HepG2 (cell line): ENCODE results near the gene TRIO. TPM values are rescaled to one million over a fixed set of nuclear protein-coding genes. Genes with fewer than 3 reads are reported as not detected.

Experiments
- ATAC-seq: fragments of 200-7000 bp; cut with Tn5 transposase; 3 replicates; pipeline ENCODE4 v1.9.1; 2020; ENCODE audit warnings: mild to moderate bottlenecking, moderate library complexity
- BruUV-seq: library from RNA; stranded (reverse); fragments of 400-500 nt; replicated peaks from 2 replicates; lab custom pipeline; 2021; lab: Mats Ljungman, UMichigan
- CTCF ChIA-PET: fragments of 300-600 bp; formaldehyde crosslinking; extraction: SDS; loops from one replicate; lab custom pipeline; 2021; ENCODE audit warnings: low total read pairs, inconsistent platforms, low intra/inter-chr PET ratio; lab: Yijun Ruan, JAX
- POLR2A ChIA-PET: fragments of 350-600 bp; sonication (Branson Sonifier 250); formaldehyde crosslinking; loops from one replicate; lab custom pipeline; 2020; ENCODE audit warnings: antibody characterized with exemption, inconsistent platforms; lab: Yijun Ruan, JAX
- DNase-seq: peaks from one replicate; pipeline ENCODE4 v3.0.0-alpha.2; 2015; ENCODE audit warnings: low spot score
- FAIRE-seq: peaks from 3 replicates; lab custom pipeline; 2011; peaks lifted over from hg19 to GRCh38; lab: Jason Lieb, UNC
- H2AFZ ChIP-seq: one replicate; pipeline ENCODE4 v1.6.1; 2011; ENCODE audit warnings: low read length, inconsistent platforms
- H3K27ac ChIP-seq: fragments of 300-600 bp; 3 replicates; pipeline ENCODE4 v1.8.0; 2011; ENCODE audit warnings: mixed run types, mild to moderate bottlenecking, mixed read lengths, low read length, inconsistent platforms; ENCODE audit not compliant: insufficient read depth; ENCODE audit errors: extremely low read length
- H3K27me3 ChIP-seq, 2 experiments: fragments of 200-600 bp in 1 of 2; 2 replicates in 1 of 2; 3 replicates in 1 of 2; pipeline versions ENCODE4 v1.6.0 to v1.8.0; 2011; ENCODE audit warnings: low read length in 2 of 2, mild to moderate bottlenecking in 2 of 2, moderate library complexity in 2 of 2, inconsistent platforms in 1 of 2; ENCODE audit not compliant: insufficient read depth in 2 of 2, control insufficient read depth in 1 of 2
- H3K36me3 ChIP-seq, 2 experiments: fragments of 200-600 bp in 1 of 2; replicated peaks in 1 of 2; 2 replicates in 1 of 2; 3 replicates in 1 of 2; pipeline versions ENCODE4 v1.5.1 to v1.8.0; 2011; ENCODE audit warnings: low read length in 2 of 2, inconsistent platforms in 1 of 2; ENCODE audit not compliant: insufficient read depth in 2 of 2, control insufficient read depth in 1 of 2
- H3K4me1 ChIP-seq: 2 replicates; pipeline ENCODE4 v1.5.1; 2012; ENCODE audit warnings: low read length, inconsistent platforms; ENCODE audit not compliant: insufficient read depth
- H3K4me2 ChIP-seq: 2 replicates; pipeline ENCODE4 v1.6.0; 2011; ENCODE audit warnings: low read depth, low read length, inconsistent platforms
- H3K4me3 ChIP-seq, 3 experiments: fragments of 200-600 bp in 1 of 3; sonication (generic), shearing (Covaris generic) in 1 of 3; replicated peaks in 1 of 3; 2 replicates each; pipeline ENCODE4 v1.5.1; 2011 to 2016; ENCODE audit warnings: low read length in 3 of 3, inconsistent platforms in 2 of 3, low read depth in 2 of 3, mild to moderate bottlenecking in 2 of 3, control low read depth in 1 of 3, mixed read lengths in 1 of 3; ENCODE audit not compliant: insufficient read depth in 1 of 3
- H3K79me2 ChIP-seq: one replicate; pipeline ENCODE4 v1.6.1; 2011; ENCODE audit warnings: low read length, inconsistent platforms; ENCODE audit not compliant: insufficient read depth
- H3K9ac ChIP-seq: 2 replicates; pipeline ENCODE4 v1.6.0; 2011; ENCODE audit warnings: mild to moderate bottlenecking, low read depth, low read length, inconsistent platforms; ENCODE audit not compliant: insufficient read depth
- H3K9me3 ChIP-seq: 2 replicates; pipeline ENCODE4 v1.5.1; 2012; ENCODE audit warnings: mild to moderate bottlenecking, low read length
- H4K20me1 ChIP-seq: 2 replicates; pipeline ENCODE4 v1.6.0; 2011; ENCODE audit warnings: inconsistent platforms, mild to moderate bottlenecking, low read length, moderate library complexity; ENCODE audit not compliant: insufficient read depth
- ARNTL ChIP-seq: sonication (generic); formaldehyde crosslinking; IDR thresholded peaks from 2 replicates; pipeline ENCODE4 v1.4.0; 2020; ENCODE audit warnings: mild to moderate bottlenecking, missing genetic modification reagents
- HES4 ChIP-seq: sonication (generic); formaldehyde crosslinking; IDR thresholded peaks from 2 replicates; pipeline ENCODE4 v1.9.0; 2021; ENCODE audit warnings: mild to moderate bottlenecking, missing genetic modification reagents, borderline replicate concordance
- NR3C1 ChIP-seq: sonication (generic); formaldehyde crosslinking; IDR thresholded peaks from 2 replicates; pipeline ENCODE4 v1.4.0; 2020; ENCODE audit warnings: missing genetic modification reagents
- U2AF1 ChIP-seq: fragments of 200-400 bp; formaldehyde crosslinking; optimal IDR thresholded peaks from 2 replicates; pipeline ENCODE3; 2017; ENCODE audit warnings: mild to moderate bottlenecking, low read depth, low read length
- ZC3H4 ChIP-seq: sonication (generic); formaldehyde crosslinking; IDR thresholded peaks from 2 replicates; pipeline ENCODE4 v1.4.0; 2020; ENCODE audit warnings: missing genetic modification reagents, borderline replicate concordance
- ZNF792 ChIP-seq: IDR thresholded peaks from 2 replicates; pipeline ENCODE4 v1.6.1; 2016
- WGBS: methylation state at CpG from one replicate; pipeline ENCODE4 v1.1.6; 2017; ENCODE audit warnings: low lambda C conversion rate; 5-methylcytosine and 5-hydroxymethylcytosine counted together
- in situ Hi-C: cut with HindIII; loops from 2 replicates; pipeline ENCODE4 v1.10.0; 2017; ENCODE audit warnings: low pct_unique_long_range_greater_than_20kb; ENCODE audit not compliant: extremely low pct_ligation_motif_present
- intact Hi-C: fragments of 100-400 bp; cut with micrococcal nuclease; formaldehyde crosslinking; loops from one replicate; pipeline ENCODE4 v1.10.0; 2022; ENCODE audit not compliant: unreplicated experiment
- polyA plus RNA-seq, 8 experiments: library from polyadenylated mRNA; depleted of rRNA in 3 of 8; stranded (reverse) in 7 of 8; unstranded in 1 of 8; fragments of >200 nt; fragmentation: Illumina TruSeq in 4 of 8; extraction: Trizol in 4 of 8; gene quantifications; 2 replicates each; pipeline versions ENCODE4 v1.2.1 to v1.2.3, GENCODE V29; 2011 to 2016; ENCODE audit warnings: low read depth in 4 of 8, missing spikeins in 1 of 8, mixed read lengths in 1 of 8; ENCODE audit not compliant: insufficient read depth in 1 of 8
- total RNA-seq, 5 experiments: library from RNA; depleted of rRNA; stranded (reverse); fragments of >200 nt; fragmentation: Illumina TruSeq; extraction: Trizol; gene quantifications; 2 replicates each; pipeline ENCODE4 v1.2.3, GENCODE V29; 2016; ENCODE audit warnings: low read depth in 1 of 5
- TF ChIP-seq, protein P1 (sequence below): sonication (generic); formaldehyde crosslinking; IDR thresholded peaks from 2 replicates; pipeline ENCODE4 v1.4.0; 2020; ENCODE audit warnings: low read depth, mild to moderate bottlenecking, missing genetic modification reagents
- TF ChIP-seq, protein P2 (sequence below): sonication (generic); formaldehyde crosslinking; IDR thresholded peaks from 2 replicates; pipeline ENCODE4 v1.4.0; 2020; ENCODE audit warnings: mild to moderate bottlenecking, missing genetic modification reagents, borderline replicate concordance

The TRIO gene
- total and polyA plus RNA-seq, 2 of the 13 experiments (the other 11 are each of a cell fraction or from before 2014, with no cell fraction given) = 45.2 to 45.9 TPM

DNA sequence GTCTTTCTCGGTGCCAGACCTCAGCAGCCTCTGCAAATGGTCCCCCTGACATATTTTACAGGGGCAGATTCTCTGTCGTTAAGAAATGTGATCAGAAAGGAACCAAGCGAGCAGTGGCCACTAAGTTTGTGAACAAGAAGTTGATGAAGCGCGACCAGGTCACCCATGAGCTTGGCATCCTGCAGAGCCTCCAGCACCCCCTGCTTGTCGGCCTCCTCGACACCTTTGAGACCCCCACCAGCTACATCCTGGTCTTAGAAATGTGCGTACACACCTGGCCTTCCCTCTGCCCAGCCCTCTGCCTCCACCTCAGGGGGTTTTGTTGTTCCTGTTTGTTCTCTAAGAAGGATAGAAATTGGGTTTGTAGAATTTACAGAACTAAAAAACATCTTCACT lies 361.2 kb downstream of the TRIO start:
- H3K27ac ChIP-seq = no peak overlapping the region
- no peak for ATAC-seq
- no peak overlapping the region for H3K9ac ChIP-seq
- no peak for FAIRE-seq
- peaks cover 22 to 36% of the 10 kb centered on the region in 2 experiments for H3K36me3 ChIP-seq
- no TSS peak for BruUV-seq
- WGBS = 98% methylated on average over 8 of the region's 8 CpGs
- TF ChIP-seq ZNF792 (CRISPR knock-in tag) (no peak), U2AF1 (no peak), NR3C1 (CRISPR knock-in tag) (no peak)
- TF ChIP-seq, protein P1, sequence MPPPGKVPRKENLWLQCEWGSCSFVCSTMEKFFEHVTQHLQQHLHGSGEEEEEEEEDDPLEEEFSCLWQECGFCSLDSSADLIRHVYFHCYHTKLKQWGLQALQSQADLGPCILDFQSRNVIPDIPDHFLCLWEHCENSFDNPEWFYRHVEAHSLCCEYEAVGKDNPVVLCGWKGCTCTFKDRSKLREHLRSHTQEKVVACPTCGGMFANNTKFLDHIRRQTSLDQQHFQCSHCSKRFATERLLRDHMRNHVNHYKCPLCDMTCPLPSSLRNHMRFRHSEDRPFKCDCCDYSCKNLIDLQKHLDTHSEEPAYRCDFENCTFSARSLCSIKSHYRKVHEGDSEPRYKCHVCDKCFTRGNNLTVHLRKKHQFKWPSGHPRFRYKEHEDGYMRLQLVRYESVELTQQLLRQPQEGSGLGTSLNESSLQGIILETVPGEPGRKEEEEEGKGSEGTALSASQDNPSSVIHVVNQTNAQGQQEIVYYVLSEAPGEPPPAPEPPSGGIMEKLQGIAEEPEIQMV (CRISPR knock-in tag) = no peak
- no peaks in the 10 kb centered on the region for H3K9me3 ChIP-seq
- H2AFZ ChIP-seq = no peak overlapping the region
- no peaks in the 10 kb centered on the region for H3K79me2 ChIP-seq
- ChIA-PET POLR2A (no interaction called here), CTCF (no interaction called here)
- no peaks in the 10 kb centered on the region for H4K20me1 ChIP-seq
- H3K4me2 ChIP-seq = no peak overlapping the region
- no peaks in the 10 kb centered on the region for H3K27me3 ChIP-seq
- intact Hi-C loops (no loop called here), in situ Hi-C loops (no loop called here)
- no peak overlapping the region for H3K4me3 ChIP-seq
- no peak for DNase-seq
- no peaks in the 10 kb centered on the region for H3K4me1 ChIP-seq

DNA sequence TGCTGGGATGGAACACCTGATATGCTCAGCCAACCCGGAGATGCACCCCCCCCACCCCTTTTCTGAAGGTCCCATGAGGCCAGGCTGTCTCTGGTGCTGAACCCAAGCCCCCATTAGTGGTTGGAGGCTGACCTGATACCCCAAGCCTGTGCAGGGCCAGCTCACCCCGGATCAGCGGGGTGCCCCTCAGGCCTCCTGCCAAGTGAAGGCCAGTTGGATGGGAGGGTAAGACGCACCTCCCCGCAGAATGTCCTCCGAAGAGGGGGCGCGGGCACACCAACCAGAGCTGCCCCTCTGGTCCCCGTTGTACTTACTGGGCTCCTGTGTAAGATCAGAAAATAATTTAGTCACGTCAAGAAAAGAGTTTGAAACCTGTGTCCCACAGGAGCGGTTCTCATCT lies 361.7 kb downstream of the TRIO start:
- intact Hi-C loops (no loop called here), in situ Hi-C loops (no loop called here)
- Histone ChIP-seq H3K9me3 (no peaks in the 10 kb centered on the region), H4K20me1 (no peaks in the 10 kb centered on the region), H3K79me2 (no peaks in the 10 kb centered on the region), H3K36me3 (peaks cover 22 to 36% of the 10 kb centered on the region in 2 experiments), H3K4me2 (no peak overlapping the region), H3K4me3 (no peak overlapping the region), H2AFZ (no peak overlapping the region), H3K27ac (no peak overlapping the region), H3K27me3 (no peaks in the 10 kb centered on the region), H3K9ac (no peak overlapping the region), H3K4me1 (no peaks in the 10 kb centered on the region)
- 96% methylated on average over 11 of the region's 11 CpGs for WGBS
- CTCF ChIA-PET = no interaction called here
- DNase-seq (no peak), ATAC-seq (no peak), FAIRE-seq (no peak)
- BruUV-seq = no TSS peak
- POLR2A ChIA-PET = no interaction called here
- TF ChIP-seq ARNTL (CRISPR knock-in tag) (no peak), ZC3H4 (CRISPR knock-in tag) (no peak), HES4 (no peak)
- TF ChIP-seq, protein P2, sequence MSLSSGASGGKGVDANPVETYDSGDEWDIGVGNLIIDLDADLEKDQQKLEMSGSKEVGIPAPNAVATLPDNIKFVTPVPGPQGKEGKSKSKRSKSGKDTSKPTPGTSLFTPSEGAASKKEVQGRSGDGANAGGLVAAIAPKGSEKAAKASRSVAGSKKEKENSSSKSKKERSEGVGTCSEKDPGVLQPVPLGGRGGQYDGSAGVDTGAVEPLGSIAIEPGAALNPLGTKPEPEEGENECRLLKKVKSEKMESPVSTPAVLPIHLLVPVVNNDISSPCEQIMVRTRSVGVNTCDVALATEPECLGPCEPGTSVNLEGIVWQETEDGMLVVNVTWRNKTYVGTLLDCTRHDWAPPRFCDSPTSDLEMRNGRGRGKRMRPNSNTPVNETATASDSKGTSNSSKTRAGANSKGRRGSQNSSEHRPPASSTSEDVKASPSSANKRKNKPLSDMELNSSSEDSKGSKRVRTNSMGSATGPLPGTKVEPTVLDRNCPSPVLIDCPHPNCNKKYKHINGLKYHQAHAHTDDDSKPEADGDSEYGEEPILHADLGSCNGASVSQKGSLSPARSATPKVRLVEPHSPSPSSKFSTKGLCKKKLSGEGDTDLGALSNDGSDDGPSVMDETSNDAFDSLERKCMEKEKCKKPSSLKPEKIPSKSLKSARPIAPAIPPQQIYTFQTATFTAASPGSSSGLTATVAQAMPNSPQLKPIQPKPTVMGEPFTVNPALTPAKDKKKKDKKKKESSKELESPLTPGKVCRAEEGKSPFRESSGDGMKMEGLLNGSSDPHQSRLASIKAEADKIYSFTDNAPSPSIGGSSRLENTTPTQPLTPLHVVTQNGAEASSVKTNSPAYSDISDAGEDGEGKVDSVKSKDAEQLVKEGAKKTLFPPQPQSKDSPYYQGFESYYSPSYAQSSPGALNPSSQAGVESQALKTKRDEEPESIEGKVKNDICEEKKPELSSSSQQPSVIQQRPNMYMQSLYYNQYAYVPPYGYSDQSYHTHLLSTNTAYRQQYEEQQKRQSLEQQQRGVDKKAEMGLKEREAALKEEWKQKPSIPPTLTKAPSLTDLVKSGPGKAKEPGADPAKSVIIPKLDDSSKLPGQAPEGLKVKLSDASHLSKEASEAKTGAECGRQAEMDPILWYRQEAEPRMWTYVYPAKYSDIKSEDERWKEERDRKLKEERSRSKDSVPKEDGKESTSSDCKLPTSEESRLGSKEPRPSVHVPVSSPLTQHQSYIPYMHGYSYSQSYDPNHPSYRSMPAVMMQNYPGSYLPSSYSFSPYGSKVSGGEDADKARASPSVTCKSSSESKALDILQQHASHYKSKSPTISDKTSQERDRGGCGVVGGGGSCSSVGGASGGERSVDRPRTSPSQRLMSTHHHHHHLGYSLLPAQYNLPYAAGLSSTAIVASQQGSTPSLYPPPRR = no peak
